Uterus (tissue), 2 donors: ENCODE measurements around the gene PACC1.

Source experiments
- POLR2A ChIP-seq, 2 donors: fragments of 450-650 bp; IDR thresholded peaks; one replicate each; pipeline ENCODE4 v1.6.1; 2016; ENCODE audit warnings: antibody characterized with exemption in 2 of 2, mild to moderate bottlenecking in 1 of 2, moderate library complexity in 1 of 2
- TF ChIP-seq, protein P1 (sequence below), 4 experiments: fragments of 200-600 bp in 2 of 4; fragments of 450-650 bp in 2 of 4; sonication (generic) in 2 of 4; IDR thresholded peaks; one replicate each; pipeline ENCODE4 v1.5.1; 2016 to 2019; ENCODE audit warnings: antibody characterized with exemption in 4 of 4, mild to moderate bottlenecking in 2 of 4, moderate library complexity in 1 of 4

GRCh38 chr1:212353181-212353580 is 61.5 kb downstream of the PACC1 start:
- TF ChIP-seq, protein P1, sequence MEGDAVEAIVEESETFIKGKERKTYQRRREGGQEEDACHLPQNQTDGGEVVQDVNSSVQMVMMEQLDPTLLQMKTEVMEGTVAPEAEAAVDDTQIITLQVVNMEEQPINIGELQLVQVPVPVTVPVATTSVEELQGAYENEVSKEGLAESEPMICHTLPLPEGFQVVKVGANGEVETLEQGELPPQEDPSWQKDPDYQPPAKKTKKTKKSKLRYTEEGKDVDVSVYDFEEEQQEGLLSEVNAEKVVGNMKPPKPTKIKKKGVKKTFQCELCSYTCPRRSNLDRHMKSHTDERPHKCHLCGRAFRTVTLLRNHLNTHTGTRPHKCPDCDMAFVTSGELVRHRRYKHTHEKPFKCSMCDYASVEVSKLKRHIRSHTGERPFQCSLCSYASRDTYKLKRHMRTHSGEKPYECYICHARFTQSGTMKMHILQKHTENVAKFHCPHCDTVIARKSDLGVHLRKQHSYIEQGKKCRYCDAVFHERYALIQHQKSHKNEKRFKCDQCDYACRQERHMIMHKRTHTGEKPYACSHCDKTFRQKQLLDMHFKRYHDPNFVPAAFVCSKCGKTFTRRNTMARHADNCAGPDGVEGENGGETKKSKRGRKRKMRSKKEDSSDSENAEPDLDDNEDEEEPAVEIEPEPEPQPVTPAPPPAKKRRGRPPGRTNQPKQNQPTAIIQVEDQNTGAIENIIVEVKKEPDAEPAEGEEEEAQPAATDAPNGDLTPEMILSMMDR (IDR thresholded peaks at IDR 0.05) = no peak
- no peak for TF ChIP-seq POLR2A (IDR thresholded peaks at IDR 0.05)
